SK-N-SH (cell line): Measurements from ENCODE around the gene RBMS1. TPM values are rescaled to one million over a fixed set of nuclear protein-coding genes. Genes with fewer than 3 reads are reported as not detected.
A peak's percentile ranks its signal among the peaks of the same experiment; 100 is the strongest.

Experiments
- CTCF ChIA-PET: fragments of 300-600, 350-600 bp; formaldehyde crosslinking; extraction: SDS; loops from one replicate; lab custom pipeline; 2021; lab: Yijun Ruan, JAX
- POLR2A ChIA-PET: fragments of 350-600 bp; sonication (Branson Sonifier 250); formaldehyde crosslinking; extraction: SDS; loops from one replicate; lab custom pipeline; 2020; ENCODE audit warnings: antibody characterized with exemption, inconsistent platforms; lab: Yijun Ruan, JAX
- DNase-seq: peaks from one replicate; pipeline ENCODE4 v3.0.0; 2012
- H2AFZ ChIP-seq: fragments of 200-600 bp; sonication (generic); 2 replicates; pipeline ENCODE4 v1.8.1; 2016; ENCODE audit warnings: antibody characterized with exemption, mild to moderate bottlenecking, low read depth
- H3F3A ChIP-seq: fragments of 200-600 bp; sonication (generic); replicated peaks from 2 replicates; pipeline ENCODE3; 2016; ENCODE audit warnings: antibody characterized with exemption, mild to moderate bottlenecking; ENCODE audit not compliant: insufficient read depth
- H3K27ac ChIP-seq, 2 experiments: fragments of 200-500 bp in 1 of 2; fragments of 200-600 bp in 1 of 2; sonication (Bioruptor generic) in 1 of 2; sonication (generic), shearing (Covaris generic) in 1 of 2; 2 replicates each; pipeline versions ENCODE4 v1.5.1 to v1.6.1; 2014 to 2016; ENCODE audit warnings: low read depth in 2 of 2, inconsistent platforms in 1 of 2, low read length in 1 of 2, mild to moderate bottlenecking in 1 of 2, mixed read lengths in 1 of 2
- H3K27me3 ChIP-seq: fragments of 200-600 bp; sonication (generic), shearing (Covaris generic); 2 replicates; pipeline ENCODE4 v1.6.1; 2016; ENCODE audit warnings: mixed run types; ENCODE audit not compliant: insufficient read depth
- H3K36me3 ChIP-seq, 2 experiments: fragments of 200-500 bp in 1 of 2; fragments of 200-600 bp in 1 of 2; sonication (Bioruptor generic) in 1 of 2; sonication (generic) in 1 of 2; replicated peaks in 1 of 2; 2 replicates each; pipeline versions ENCODE3 to v1.5.1; 2014 to 2016; ENCODE audit warnings: low read length in 1 of 2, mild to moderate bottlenecking in 1 of 2; ENCODE audit not compliant: insufficient read depth in 2 of 2, control insufficient read depth in 1 of 2
- H3K4me1 ChIP-seq, 2 experiments: fragments of 200-500 bp in 1 of 2; fragments of 200-600 bp in 1 of 2; sonication (Bioruptor generic) in 1 of 2; sonication (generic), shearing (Covaris generic) in 1 of 2; 2 replicates each; pipeline versions ENCODE4 v1.5.1 to v1.6.1; 2014 to 2016; ENCODE audit warnings: low read depth in 1 of 2, low read length in 1 of 2, mixed run types in 1 of 2; ENCODE audit not compliant: insufficient read depth in 2 of 2, control insufficient read depth in 1 of 2
- H3K4me2 ChIP-seq: fragments of 200-600 bp; sonication (generic), shearing (Covaris generic); 2 replicates; pipeline ENCODE4 v1.6.1; 2017; ENCODE audit warnings: mixed run types
- H3K4me3 ChIP-seq, 2 experiments: fragments of 200-500 bp in 1 of 2; fragments of 200-600 bp in 1 of 2; sonication (Bioruptor generic) in 1 of 2; sonication (generic), shearing (Covaris generic) in 1 of 2; 2 replicates each; pipeline versions ENCODE4 v1.5.1 to v1.8.1; 2014 to 2016; ENCODE audit warnings: low read depth in 2 of 2, inconsistent platforms in 1 of 2, low read length in 1 of 2, mild to moderate bottlenecking in 1 of 2, mixed read lengths in 1 of 2, moderate library complexity in 1 of 2
- H3K79me2 ChIP-seq: fragments of 200-600 bp; sonication (generic); 2 replicates; pipeline ENCODE4 v1.8.1; 2017; ENCODE audit warnings: mild to moderate bottlenecking; ENCODE audit not compliant: insufficient read depth
- H3K9ac ChIP-seq: fragments of 200-600 bp; sonication (generic); 2 replicates; pipeline ENCODE4 v1.6.1; 2017; ENCODE audit warnings: mixed run types
- H3K9me2 ChIP-seq: fragments of 200-600 bp; sonication (generic); 2 replicates; pipeline ENCODE4 v1.6.1; 2017; ENCODE audit warnings: mixed run types
- H3K9me3 ChIP-seq: fragments of 200-600 bp; sonication (generic); 2 replicates; pipeline ENCODE4 v1.6.1; 2017; ENCODE audit warnings: mixed run types, mild to moderate bottlenecking, moderate library complexity
- H4K20me1 ChIP-seq: fragments of 200-600 bp; sonication (generic); 2 replicates; pipeline ENCODE4 v1.6.1; 2017; ENCODE audit warnings: mild to moderate bottlenecking, mixed run types; ENCODE audit not compliant: insufficient read depth
- CTCF ChIP-seq: fragments of 200-600 bp; sonication (generic); IDR thresholded peaks from 2 replicates; pipeline ENCODE4 v1.6.1; 2017; ENCODE audit warnings: antibody characterized with exemption, mild to moderate bottlenecking, moderate library complexity
- ELF1 ChIP-seq: IDR thresholded peaks from 2 replicates; pipeline ENCODE4 v1.4.0; 2012
- FOXM1 ChIP-seq: IDR thresholded peaks from 2 replicates; pipeline ENCODE4 v1.4.0; 2012; ENCODE audit warnings: low read depth, mild to moderate bottlenecking
- MXI1 ChIP-seq: IDR thresholded peaks from 2 replicates; pipeline ENCODE4 v1.6.1; 2012; ENCODE audit warnings: mild to moderate bottlenecking, low read depth, low read length, improper control_type of control experiment
- NFIC ChIP-seq: IDR thresholded peaks from 2 replicates; pipeline ENCODE4 v1.4.0; 2012; ENCODE audit warnings: borderline replicate concordance
- NRF1 ChIP-seq: IDR thresholded peaks from 2 replicates; pipeline ENCODE4 v1.6.1; 2012; ENCODE audit warnings: low read depth, mild to moderate bottlenecking, low read length
- RAD21 ChIP-seq: IDR thresholded peaks from 2 replicates; pipeline ENCODE4 v1.6.1; 2012; ENCODE audit warnings: mild to moderate bottlenecking, low read length
- RCOR1 ChIP-seq: fragments of 150-350 bp; IDR thresholded peaks from 2 replicates; pipeline ENCODE4 v1.6.1; 2017; ENCODE audit warnings: antibody characterized with exemption, low read length
- RXRA ChIP-seq: IDR thresholded peaks from 2 replicates; pipeline ENCODE4 v1.4.0; 2012; ENCODE audit warnings: low read depth, mild to moderate bottlenecking, borderline replicate concordance
- SMC3 ChIP-seq: IDR thresholded peaks from 2 replicates; pipeline ENCODE4 v1.6.1; 2012; ENCODE audit warnings: low read depth, low read length, improper control_type of control experiment
- TCF12 ChIP-seq: IDR thresholded peaks from 2 replicates; pipeline ENCODE4 v1.4.0; 2012
- WGBS: methylation state at CpG from one replicate; pipeline ENCODE4 v1.1.6; 2017; ENCODE audit warnings: low lambda C conversion rate; 5-methylcytosine and 5-hydroxymethylcytosine counted together
- polyA plus RNA-seq, 3 experiments: library from polyadenylated mRNA; depleted of rRNA; stranded (reverse); fragments of >200 nt; gene quantifications; 2 replicates each; pipeline ENCODE4 v1.2.3, GENCODE V29; 2012
- TF ChIP-seq, protein P1 (sequence below): IDR thresholded peaks from 2 replicates; pipeline ENCODE4 v1.4.0; 2012; ENCODE audit warnings: low read depth
- TF ChIP-seq, protein P2 (sequence below): fragments of 150-350 bp; IDR thresholded peaks from 2 replicates; pipeline ENCODE4 v1.6.1; 2016; ENCODE audit warnings: mild to moderate bottlenecking, low read depth, low read length
- TF ChIP-seq, protein P3 (sequence below): IDR thresholded peaks from 2 replicates; pipeline ENCODE4; 2012
- TF ChIP-seq, protein P4 (sequence below): IDR thresholded peaks from 2 replicates; pipeline ENCODE4 v1.6.1; 2012; ENCODE audit warnings: mild to moderate bottlenecking, low read depth, low read length, moderate library complexity

RBMS1 gene
- polyA plus RNA-seq, 1 of the 3 experiments (the other 2 are of a cell fraction), result 56.5 TPM

DNA sequence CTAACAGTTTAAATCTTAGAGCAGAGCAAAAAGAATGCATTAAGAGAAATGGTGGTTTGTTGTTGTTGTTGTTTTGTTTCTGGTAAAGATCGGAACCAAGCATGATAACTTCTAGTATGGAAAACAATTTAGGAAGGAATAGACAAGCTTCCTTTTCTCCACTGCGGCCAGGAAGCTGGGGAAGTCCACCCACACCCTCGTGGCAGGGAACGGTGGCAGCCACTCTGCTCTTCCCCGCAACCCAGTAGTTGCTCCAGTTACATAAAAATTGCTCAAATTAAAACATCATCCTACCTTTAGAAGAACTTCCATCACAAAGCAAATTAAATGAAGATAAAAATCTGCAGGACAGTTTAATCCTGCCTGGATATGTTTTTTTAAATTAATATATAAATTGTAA is 113.0 kb downstream of the RBMS1 start:
- Histone ChIP-seq H3K79me2 (peaks cover 100% of the 10 kb centered on the region), H3K9ac (no peak overlapping the region), H3K27me3 (no peaks in the 10 kb centered on the region), H3K9me2 (no peaks in the 10 kb centered on the region), H3F3A (peaks cover 23% of the 10 kb centered on the region), H3K9me3 (no peaks in the 10 kb centered on the region), H3K4me3 (no peak overlapping the region), H3K4me2 (peak overlapping the region; percentile 46; the same call in 1 of the 2 replicates), H2AFZ (no peak overlapping the region), H3K36me3 (peaks cover 2 to 3% of the 10 kb centered on the region in 2 experiments), H3K27ac (no peak overlapping the region; a peak in 1 of 4 replicates), H4K20me1 (peaks cover 95% of the 10 kb centered on the region), H3K4me1 (peaks cover 22 to 51% of the 10 kb centered on the region in 2 experiments)
- 73% methylated on average over 5 of the region's 5 CpGs for WGBS
- ChIA-PET CTCF (interaction anchor here (0.9 to 1.3 kb wide), 2 partner anchors 585 to 590 kb away, joined by 3 to 5 read pairs; no protein-coding TSS in a partner anchor), POLR2A (no interaction called here)
- TF ChIP-seq NRF1 (no peak), ELF1 (no peak), FOXM1 (no peak)
- TF ChIP-seq, protein P1, sequence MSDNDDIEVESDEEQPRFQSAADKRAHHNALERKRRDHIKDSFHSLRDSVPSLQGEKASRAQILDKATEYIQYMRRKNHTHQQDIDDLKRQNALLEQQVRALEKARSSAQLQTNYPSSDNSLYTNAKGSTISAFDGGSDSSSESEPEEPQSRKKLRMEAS, result no peak
- no peak for DNase-seq

DNA sequence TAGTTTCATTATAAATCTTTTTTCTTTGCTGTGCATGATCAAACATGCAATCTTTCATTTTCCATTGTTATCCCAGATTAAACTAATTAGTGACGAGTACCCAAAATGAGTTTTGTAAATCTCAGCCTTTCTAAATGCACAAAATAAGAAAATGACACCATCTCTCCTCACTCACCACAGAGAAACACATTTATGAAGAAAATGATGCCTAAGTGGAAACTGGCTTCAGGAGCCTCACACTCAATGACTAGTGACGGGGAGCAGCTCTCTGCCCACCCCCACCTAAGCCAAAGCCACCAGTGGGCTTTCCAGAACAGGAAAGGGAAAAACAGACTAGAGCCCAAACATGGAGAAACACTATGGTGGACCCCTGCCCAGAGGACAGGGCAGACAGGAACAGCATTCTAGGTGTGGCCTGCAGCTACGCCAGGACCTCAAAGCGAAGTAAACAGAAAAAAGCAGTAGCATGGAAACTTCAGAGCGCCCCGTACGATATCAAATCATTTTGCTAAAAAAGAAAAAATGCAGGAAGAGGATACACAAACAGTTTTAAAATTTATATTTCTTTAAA is 113.5 kb downstream of the RBMS1 start:
- H3K27me3 ChIP-seq, result no peaks in the 10 kb centered on the region
- peak overlapping the region in 1 of 2 experiments; percentile 27; a peak in 2 of 4 replicates for H3K27ac ChIP-seq
- no peak for DNase-seq
- 96% methylated on average over 7 of the region's 7 CpGs for WGBS
- peak overlapping the region; percentile 46; the same call in 1 of the 2 replicates for H3K4me2 ChIP-seq
- H3K9me2 ChIP-seq, result no peaks in the 10 kb centered on the region
- H3K4me1 ChIP-seq, result peaks cover 22 to 56% of the 10 kb centered on the region in 2 experiments
- H4K20me1 ChIP-seq, result peaks cover 95% of the 10 kb centered on the region
- TF ChIP-seq CTCF (no peak), MXI1 (no peak), NFIC (no peak), TCF12 (no peak), RAD21 (no peak), RXRA (no peak), SMC3 (no peak), RCOR1 (no peak)
- TF ChIP-seq, protein P2, sequence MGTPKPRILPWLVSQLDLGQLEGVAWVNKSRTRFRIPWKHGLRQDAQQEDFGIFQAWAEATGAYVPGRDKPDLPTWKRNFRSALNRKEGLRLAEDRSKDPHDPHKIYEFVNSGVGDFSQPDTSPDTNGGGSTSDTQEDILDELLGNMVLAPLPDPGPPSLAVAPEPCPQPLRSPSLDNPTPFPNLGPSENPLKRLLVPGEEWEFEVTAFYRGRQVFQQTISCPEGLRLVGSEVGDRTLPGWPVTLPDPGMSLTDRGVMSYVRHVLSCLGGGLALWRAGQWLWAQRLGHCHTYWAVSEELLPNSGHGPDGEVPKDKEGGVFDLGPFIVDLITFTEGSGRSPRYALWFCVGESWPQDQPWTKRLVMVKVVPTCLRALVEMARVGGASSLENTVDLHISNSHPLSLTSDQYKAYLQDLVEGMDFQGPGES, result no peak
- TF ChIP-seq, protein P3, sequence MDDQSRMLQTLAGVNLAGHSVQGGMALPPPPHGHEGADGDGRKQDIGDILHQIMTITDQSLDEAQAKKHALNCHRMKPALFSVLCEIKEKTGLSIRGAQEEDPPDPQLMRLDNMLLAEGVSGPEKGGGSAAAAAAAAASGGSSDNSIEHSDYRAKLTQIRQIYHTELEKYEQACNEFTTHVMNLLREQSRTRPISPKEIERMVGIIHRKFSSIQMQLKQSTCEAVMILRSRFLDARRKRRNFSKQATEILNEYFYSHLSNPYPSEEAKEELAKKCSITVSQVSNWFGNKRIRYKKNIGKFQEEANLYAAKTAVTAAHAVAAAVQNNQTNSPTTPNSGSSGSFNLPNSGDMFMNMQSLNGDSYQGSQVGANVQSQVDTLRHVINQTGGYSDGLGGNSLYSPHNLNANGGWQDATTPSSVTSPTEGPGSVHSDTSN, result no peak
- TF ChIP-seq, protein P4, sequence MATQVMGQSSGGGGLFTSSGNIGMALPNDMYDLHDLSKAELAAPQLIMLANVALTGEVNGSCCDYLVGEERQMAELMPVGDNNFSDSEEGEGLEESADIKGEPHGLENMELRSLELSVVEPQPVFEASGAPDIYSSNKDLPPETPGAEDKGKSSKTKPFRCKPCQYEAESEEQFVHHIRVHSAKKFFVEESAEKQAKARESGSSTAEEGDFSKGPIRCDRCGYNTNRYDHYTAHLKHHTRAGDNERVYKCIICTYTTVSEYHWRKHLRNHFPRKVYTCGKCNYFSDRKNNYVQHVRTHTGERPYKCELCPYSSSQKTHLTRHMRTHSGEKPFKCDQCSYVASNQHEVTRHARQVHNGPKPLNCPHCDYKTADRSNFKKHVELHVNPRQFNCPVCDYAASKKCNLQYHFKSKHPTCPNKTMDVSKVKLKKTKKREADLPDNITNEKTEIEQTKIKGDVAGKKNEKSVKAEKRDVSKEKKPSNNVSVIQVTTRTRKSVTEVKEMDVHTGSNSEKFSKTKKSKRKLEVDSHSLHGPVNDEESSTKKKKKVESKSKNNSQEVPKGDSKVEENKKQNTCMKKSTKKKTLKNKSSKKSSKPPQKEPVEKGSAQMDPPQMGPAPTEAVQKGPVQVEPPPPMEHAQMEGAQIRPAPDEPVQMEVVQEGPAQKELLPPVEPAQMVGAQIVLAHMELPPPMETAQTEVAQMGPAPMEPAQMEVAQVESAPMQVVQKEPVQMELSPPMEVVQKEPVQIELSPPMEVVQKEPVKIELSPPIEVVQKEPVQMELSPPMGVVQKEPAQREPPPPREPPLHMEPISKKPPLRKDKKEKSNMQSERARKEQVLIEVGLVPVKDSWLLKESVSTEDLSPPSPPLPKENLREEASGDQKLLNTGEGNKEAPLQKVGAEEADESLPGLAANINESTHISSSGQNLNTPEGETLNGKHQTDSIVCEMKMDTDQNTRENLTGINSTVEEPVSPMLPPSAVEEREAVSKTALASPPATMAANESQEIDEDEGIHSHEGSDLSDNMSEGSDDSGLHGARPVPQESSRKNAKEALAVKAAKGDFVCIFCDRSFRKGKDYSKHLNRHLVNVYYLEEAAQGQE, result no peak
- H2AFZ ChIP-seq, result no peak overlapping the region
- no peaks in the 10 kb centered on the region for H3K9me3 ChIP-seq
- no peak overlapping the region for H3K9ac ChIP-seq
- peaks cover 2 to 3% of the 10 kb centered on the region in 2 experiments for H3K36me3 ChIP-seq
- peak overlapping the region in 1 of 2 experiments; percentile 3; a peak in 1 of 4 replicates for H3K4me3 ChIP-seq
- H3F3A ChIP-seq, result peaks cover 23% of the 10 kb centered on the region
- CTCF ChIA-PET, result interaction anchor here (0.9 kb wide), 1 partner anchor 591 kb away, joined by 3 read pairs; no protein-coding TSS in a partner anchor
- H3K79me2 ChIP-seq, result peaks cover 100% of the 10 kb centered on the region
- POLR2A ChIA-PET, result no interaction called here
